ENCODE measurements around the gene GPA33.

The GPA33 gene

GRCh38 chr1:167003711-167004110 lies 86.5 kb downstream of the GPA33 start:
- Histone ChIP-seq H3K4me1 (ENCODE audit: control insufficient read depth, low read length) (no peaks in the 10 kb centered on the region), H3K27ac (ENCODE audit: low read depth, low read length) (no peak overlapping the region), H3F3A (ENCODE audit: control insufficient read depth, insufficient read depth) (no peaks in the 10 kb centered on the region), H4K20me1 (ENCODE audit: control insufficient read depth, insufficient read depth, low read depth, low read length) (no peaks in the 10 kb centered on the region), H3K79me2 (ENCODE audit: control insufficient read depth, low read length) (no peaks in the 10 kb centered on the region), H3K4me3 (ENCODE audit: low read length) (no peak overlapping the region), H3K4me2 (ENCODE audit: low read length) (no peak overlapping the region), H3K27me3 (ENCODE audit: control insufficient read depth, low read length) (no peaks in the 10 kb centered on the region), H3K36me3 (ENCODE audit: control insufficient read depth, low read length) (no peaks in the 10 kb centered on the region), H3K9me3 (ENCODE audit: control insufficient read depth, insufficient read depth, low read length) (no peaks in the 10 kb centered on the region), H3K9me2 (replicated peaks; ENCODE audit: control insufficient read depth, low read length) (no peaks in the 10 kb centered on the region)
- TF ChIP-seq CTCF (IDR thresholded peaks at IDR 0.05; ENCODE audit: low read depth, low read length, poor library complexity, severe bottlenecking) (no peak), EZH2phosphoT487 (IDR thresholded peaks at IDR 0.05; ENCODE audit: borderline replicate concordance, low read length) (no peak)
